Inflammatory macrophage (primary cell): Measurements from ENCODE around the gene NPW.
A peak's percentile ranks its signal among the peaks of the same experiment; 100 is the strongest.

Experiments used
- DNase-seq, 2 donors: peaks; one replicate each; pipeline ENCODE4 v3.0.0-alpha.2; 2020 to 2022
- total RNA-seq, 18 experiments: gene quantifications; one replicate each; lab custom pipeline; 2026; ENCODE audit warnings: mixed read lengths in 6 of 18, inconsistent platforms in 2 of 18; lab: John Stamatoyannopoulos, UW

NPW gene
- 0 to 0.81 (median 0.15) reads per million in 18 experiments for total RNA-seq

GRCh38 chr16:2019518-2019920 lies at the start of gene NPW:
Gene NPW (plus strand): TSS chr16:2019785.
- no peak for DNase-seq

DNA sequence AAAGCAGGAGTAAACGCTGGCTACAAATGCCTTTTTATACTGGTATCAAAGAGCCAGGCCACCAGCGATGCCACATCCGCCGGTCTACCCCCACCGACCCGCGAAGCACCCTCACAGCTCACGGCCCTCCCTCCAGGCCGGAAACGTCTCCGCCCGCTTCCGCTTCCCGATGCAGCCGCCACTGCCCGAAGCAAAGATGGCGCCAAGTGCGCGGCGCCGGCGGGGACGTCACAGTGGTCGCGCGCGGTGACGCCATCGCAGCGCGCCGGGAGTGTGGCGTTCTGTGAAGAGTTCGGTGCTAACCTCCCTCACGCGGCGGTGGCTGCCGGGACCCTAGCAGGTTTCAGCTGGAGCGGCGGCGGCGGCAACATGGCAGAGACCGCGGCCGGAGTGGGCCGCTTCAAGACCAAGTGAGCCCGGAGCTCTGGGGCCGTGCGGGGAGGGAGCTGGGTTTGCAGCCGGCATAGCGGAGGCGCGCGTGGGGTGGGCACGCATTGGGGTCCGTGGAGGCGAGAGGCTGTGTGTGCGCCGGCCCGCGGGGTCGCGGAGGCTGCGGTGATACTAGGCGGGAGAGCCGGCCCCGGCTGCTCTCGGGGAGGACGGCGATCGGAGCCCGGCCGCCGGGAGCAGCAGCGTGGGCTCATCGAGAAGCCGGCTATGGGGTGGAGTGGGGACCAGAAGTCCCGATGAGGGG lies 47.6 kb upstream of the NPW start, which contains the start of gene TBL3:
Gene TBL3, plus strand, starts transcription at position 258 of the 694 bp plus-strand sequence. Its CDS starts 112 bp downstream, at position 370.
- DNase-seq: peak; percentile 95

DNA sequence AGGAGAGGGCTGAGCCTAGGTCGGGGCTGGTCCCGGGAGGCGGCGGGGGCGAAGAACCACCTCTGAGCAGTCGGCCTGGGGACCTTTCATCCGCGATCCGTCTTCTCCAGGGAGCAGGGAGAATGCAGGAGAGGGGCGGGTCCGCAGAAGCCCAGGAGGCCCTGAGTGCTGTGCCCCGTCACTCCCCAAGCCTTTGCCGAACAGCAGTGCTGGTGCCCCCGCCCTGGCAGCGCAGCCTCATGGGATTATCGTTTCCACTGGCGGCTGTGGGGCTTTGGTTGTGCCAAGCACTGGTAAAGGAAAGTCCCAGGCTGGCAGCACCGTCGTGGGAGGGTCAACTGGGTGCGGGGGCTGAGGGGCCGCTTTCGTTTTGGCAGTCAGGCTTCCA lies 47.1 kb upstream of the NPW start:
- DNase-seq: no peak

GRCh38 chr16:1973461-1974156 lies 46.0 kb upstream of the NPW start:
- DNase-seq: no peak

- no peak for DNase-seq
These were observed 45.2 kb upstream of the NPW start for GRCh38 chr16:1974157-1975070.

GRCh38 chr16:1975432-1976215 lies 44.0 kb upstream of the NPW start:
- DNase-seq: no peak

- no peak for DNase-seq
These were observed 43.4 kb upstream of the NPW start for GRCh38 chr16:1976216-1976520.

DNA sequence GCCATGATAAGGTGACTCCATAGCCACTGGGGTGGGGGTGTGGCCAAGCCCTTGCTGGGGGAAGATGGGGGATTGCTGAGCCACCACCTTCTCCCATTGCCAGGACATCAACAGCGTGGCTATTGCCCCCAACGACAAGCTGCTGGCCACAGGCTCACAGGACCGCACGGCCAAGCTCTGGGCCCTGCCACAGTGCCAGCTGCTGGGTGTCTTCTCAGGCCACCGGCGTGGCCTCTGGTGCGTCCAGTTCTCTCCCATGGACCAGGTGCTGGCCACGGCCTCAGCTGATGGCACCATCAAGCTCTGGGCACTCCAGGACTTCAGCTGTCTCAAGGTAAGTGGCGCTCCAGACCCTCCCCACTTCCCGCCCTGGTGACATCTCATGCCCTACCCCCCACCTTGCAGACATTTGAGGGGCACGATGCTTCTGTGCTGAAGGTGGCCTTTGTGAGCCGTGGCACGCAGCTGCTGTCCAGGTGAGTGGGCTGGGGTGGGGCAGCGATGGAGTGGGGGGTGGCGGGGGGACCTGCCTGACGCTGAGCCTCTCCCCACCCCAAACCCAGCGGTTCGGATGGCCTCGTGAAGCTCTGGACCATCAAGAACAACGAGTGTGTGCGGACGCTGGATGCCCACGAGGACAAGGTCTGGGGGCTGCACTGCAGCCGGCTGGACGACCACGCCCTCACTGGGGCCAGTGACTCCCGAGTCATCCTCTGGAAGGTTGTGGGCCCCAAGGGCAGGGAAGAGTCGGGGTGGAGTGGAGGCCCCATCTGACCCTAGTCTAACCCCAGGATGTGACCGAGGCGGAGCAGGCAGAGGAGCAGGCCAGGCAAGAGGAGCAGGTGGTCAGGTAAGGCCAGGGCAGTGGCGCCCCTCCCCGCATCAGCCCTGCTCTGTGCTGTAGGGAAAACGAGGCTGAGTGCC lies 42.4 kb upstream of the NPW start:
- no peak for DNase-seq

GRCh38 chr16:1977875-1978268 lies 41.7 kb upstream of the NPW start:
- no peak for DNase-seq

GRCh38 chr16:1978476-1979120 lies 41.0 kb upstream of the NPW start:
- DNase-seq: no peak

GRCh38 chr16:1979271-1980029 lies 40.1 kb upstream of the NPW start:
- DNase-seq: no peak

DNA sequence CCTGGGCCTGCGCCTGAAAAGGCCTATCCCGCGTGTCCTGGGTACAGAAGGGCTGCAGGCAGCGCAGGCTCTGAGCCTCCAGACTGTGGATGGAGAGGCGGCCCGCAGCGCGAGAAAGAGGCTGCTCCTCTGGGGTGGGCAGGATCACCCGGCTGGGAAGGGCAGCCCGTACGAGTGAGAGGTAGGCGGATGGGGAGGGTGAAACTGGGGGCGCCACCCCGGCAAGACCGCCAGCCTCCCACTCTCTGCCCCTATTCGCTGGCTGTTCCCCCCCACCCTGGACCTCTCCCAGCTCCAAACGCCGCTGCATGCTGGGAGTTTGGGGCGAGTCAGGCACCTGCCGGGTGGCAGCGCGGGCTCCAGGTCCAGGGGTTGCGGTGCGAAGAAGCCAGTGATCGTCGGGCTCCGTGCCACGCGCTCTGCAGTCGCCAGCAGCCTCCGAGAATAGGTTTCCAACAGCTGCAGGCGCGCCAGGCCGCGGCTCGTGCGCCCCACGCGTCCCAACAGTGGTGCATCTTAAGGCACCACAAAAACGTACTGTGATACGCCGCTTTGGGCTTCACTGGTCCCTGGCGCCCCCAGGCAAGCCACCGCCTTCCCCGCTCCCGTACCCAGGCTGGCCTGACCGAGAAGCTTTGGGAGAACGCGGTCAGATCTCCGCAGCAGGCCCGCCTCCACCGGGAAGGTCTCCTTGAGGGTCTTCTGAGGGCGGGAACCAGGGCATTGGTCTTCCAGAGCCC lies 39.4 kb upstream of the NPW start:
- DNase-seq: no peak

DNA sequence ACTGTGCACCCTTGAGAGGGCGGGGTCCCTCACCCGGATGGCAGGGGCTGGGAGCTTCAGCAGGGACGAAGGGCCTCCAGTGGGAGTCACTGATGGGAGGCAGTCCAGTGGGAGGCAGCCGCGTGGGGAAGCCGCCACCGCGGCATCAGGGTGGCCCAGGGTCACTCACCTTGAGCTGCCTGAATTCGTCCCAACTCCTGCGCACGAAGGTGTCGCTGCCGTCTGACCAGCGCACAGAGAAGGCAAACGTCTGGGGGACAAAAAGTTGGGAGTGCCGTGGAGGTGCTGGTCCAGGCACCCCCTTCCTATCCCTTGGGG lies 38.9 kb upstream of the NPW start:
- no peak for DNase-seq

DNA sequence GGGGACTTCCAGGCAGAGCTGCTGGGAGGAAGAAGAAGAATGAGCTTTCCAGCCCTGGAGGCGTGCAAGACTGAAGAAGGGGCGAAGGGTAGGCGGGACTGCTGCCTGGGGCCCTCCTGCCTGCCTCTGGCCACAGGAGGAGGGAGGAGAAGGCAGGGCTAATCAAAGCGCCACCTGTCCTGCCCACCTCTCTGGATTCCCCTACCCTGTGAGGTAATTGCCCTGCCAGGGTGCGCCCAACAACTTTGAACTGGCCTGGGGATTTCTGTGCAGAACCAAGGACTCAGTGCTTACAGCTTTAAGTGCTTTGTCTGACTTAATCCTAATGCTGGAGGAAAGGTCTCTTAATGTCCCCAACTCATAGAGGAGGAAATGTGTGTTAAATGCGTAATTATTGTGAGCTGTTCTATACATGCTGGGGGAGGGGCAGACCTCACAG lies 38.2 kb upstream of the NPW start, which contains the start of gene NOXO1:
Gene NOXO1, minus strand, starts transcription at position 72 of the 439 bp plus-strand sequence. CDS start 290 bp downstream, outside the sequence.
- DNase-seq: no peak

GRCh38 chr16:1982013-1982433 lies 37.6 kb upstream of the NPW start:
- DNase-seq: no peak

GRCh38 chr16:1982991-1983543 lies 36.5 kb upstream of the NPW start:
- no peak for DNase-seq

GRCh38 chr16:1983544-1984346 lies 35.8 kb upstream of the NPW start, which contains the start of gene GFER:
Gene GFER (plus strand): TSS chr16:1984193. CDS start chr16:1984219, 26 bp downstream.
- DNase-seq: peak; percentile 92 to 95
